Stimulated activated effector memory CD8-positive, alpha-beta T cell treated with anti-CD3 and anti-CD28 coated beads, Interleukin-12 subunit alpha, Interleukin-12 subunit beta, amount 100 ng/mL, for 72 hours (primary cell): Measurements from ENCODE around the gene CD300LF.

Experiments used
- ATAC-seq: fragments of 150-1000 bp; cut with Tn5 transposase; 2 replicates; pipeline ENCODE4 v1.10.0; 2021
- DNase-seq, 2 donors: peaks; one replicate each; pipeline ENCODE4 v3.0.0; 2021 to 2022; ENCODE audit warnings: low spot score in 2 of 2
- H3K27ac Mint-ChIP-seq: one replicate; pipeline ENCODE4 v1.8.0; 2022; ENCODE audit warnings: mild to moderate bottlenecking, mixed read lengths
- H3K36me3 Mint-ChIP-seq: one replicate; pipeline ENCODE4 v1.8.0; 2022; ENCODE audit warnings: mild to moderate bottlenecking, mixed read lengths
- H3K4me1 Mint-ChIP-seq: one replicate; pipeline ENCODE4 v1.8.0; 2022; ENCODE audit warnings: mixed read lengths
- H3K4me3 Mint-ChIP-seq: one replicate; pipeline ENCODE4 v1.8.0; 2022; ENCODE audit warnings: mild to moderate bottlenecking, mixed read lengths
- H3K9me3 Mint-ChIP-seq: one replicate; pipeline ENCODE4 v1.8.0; 2022; ENCODE audit warnings: mixed read lengths

CD300LF gene

GRCh38 chr17:74750039-74750326, 37.3 kb upstream of the CD300LF start:
- ATAC-seq (no peak), DNase-seq (no peak)
- Mint-ChIP-seq H3K9me3 (no peaks in the 10 kb centered on the region), H3K27ac (peak overlapping the region; percentile 98), H3K36me3 (peaks cover 57% of the 10 kb centered on the region), H3K4me1 (peaks cover 64% of the 10 kb centered on the region), H3K4me3 (peak overlapping the region; percentile 100)

DNA sequence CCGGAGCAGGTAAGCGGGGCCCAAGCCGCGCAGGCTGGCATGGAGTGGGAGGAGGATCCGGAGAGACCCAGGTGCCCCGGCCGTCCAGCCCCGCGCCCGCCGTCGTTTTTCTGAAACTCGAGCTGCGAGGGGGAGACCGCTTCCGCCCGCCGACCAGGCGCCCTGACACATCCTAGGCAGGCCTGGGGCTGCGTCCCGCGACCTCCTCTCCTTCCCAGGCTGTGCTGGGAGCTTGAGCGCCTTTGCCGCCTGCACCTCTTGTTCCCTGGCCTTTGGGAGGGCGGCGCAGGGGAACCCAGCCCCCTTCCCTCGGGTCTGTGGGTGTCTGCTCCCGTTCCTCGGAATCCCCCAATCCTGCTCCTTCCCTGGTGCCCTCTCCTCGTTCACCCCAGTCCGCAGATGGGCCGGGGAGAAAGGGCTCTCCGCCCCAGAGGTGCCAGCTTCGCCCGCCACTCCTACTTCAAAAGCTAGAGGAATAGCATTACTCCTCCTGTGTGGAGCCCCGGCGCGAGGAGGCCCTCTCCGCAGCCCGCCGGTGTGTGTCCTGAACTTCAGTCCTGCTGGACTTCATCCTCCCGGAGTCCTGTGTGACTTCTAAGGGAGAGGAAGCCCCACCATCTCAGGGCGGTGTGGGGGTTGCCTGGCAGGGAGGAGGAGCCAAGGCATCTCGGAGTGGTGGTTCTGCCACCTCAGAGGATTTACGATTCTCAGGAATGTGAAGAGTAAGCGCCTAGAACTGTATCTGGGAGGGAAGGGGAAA, 36.7 kb upstream of the CD300LF start:
- Mint-ChIP-seq H3K27ac (peak overlapping the region; percentile 98), H3K4me1 (peaks cover 64% of the 10 kb centered on the region), H3K9me3 (no peaks in the 10 kb centered on the region), H3K4me3 (peak overlapping the region; percentile 100), H3K36me3 (peaks cover 52% of the 10 kb centered on the region)
- peak; percentile 9 for ATAC-seq
- DNase-seq, result peak; percentile 31 to 68

DNA sequence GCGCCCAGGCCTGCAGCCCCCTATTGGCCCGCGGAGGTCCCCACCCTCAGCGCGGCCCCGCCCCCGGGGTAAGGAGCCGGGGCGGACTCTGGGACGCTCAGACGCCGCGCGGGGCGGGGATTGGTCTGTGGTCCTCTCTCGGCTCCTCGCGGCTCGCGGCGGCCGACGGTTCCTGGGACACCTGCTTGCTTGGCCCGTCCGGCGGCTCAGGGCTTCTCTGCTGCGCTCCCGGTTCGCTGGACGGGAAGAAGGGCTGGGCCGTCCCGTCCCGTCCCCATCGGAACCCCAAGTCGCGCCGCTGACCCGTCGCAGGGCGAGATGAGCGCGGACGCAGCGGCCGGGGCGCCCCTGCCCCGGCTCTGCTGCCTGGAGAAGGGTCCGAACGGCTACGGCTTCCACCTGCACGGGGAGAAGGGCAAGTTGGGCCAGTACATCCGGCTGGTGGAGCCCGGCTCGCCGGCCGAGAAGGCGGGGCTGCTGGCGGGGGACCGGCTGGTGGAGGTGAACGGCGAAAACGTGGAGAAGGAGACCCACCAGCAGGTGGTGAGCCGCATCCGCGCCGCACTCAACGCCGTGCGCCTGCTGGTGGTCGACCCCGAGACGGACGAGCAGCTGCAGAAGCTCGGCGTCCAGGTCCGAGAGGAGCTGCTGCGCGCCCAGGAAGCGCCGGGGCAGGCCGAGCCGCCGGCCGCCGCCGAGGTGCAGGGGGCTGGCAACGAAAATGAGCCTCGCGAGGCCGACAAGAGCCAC, 36.0 kb upstream of the CD300LF start, which contains the start of gene NHERF1:
NHERF1 (plus strand) TSS at position 100 of the 750 bp plus-strand sequence; CDS start at position 319, 219 bp downstream.
- DNase-seq (peak; percentile 95 to 96), ATAC-seq (peak; percentile 91)
- Mint-ChIP-seq H3K4me3 (peak within 1 kb of the TSS; percentile 100), H3K4me1 (peaks cover 64% of the 10 kb centered on the region), H3K27ac (peak within 1 kb of the TSS; percentile 98), H3K9me3 (no peaks in the 10 kb centered on the region), H3K36me3 (peaks cover 45% of the 10 kb centered on the region)

- DNase-seq (no peak), ATAC-seq (no peak)
- no peaks in the 10 kb centered on the region for H3K9me3 Mint-ChIP-seq
- peaks cover 40% of the 10 kb centered on the region for H3K36me3 Mint-ChIP-seq
- H3K4me1 Mint-ChIP-seq, result peaks cover 64% of the 10 kb centered on the region
- H3K27ac Mint-ChIP-seq, result no peak overlapping the region
- H3K4me3 Mint-ChIP-seq, result peak overlapping the region; percentile 100
Observed at GRCh38 chr17:74748279-74748528, 35.5 kb upstream of the CD300LF start.

DNA sequence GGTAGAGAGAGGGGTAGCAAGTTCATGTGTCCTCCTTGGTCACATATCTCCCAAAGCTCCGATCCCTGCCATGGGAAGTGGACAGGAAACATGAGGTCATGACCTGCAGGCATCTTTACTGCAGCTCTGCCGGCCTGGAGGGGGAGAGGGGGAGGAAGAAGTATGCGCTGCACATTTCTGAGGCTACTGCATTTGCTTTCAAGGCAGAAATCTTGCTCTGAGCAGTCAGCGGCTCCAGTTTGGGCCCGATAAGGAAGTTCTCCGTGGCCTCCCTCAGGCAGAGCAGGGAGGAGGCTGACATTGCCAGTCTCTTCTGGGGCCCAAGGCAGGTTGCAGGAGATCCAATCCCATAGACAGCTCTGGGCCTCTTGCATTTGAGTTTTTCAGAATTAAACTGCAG, 34.2 kb upstream of the CD300LF start:
- DNase-seq (no peak), ATAC-seq (no peak)
- Mint-ChIP-seq H3K4me1 (peaks cover 64% of the 10 kb centered on the region), H3K27ac (peak overlapping the region; percentile 46), H3K36me3 (peaks cover 27% of the 10 kb centered on the region), H3K9me3 (no peaks in the 10 kb centered on the region), H3K4me3 (peak overlapping the region; percentile 100)

- peaks cover 64% of the 10 kb centered on the region for H3K4me1 Mint-ChIP-seq
- H3K9me3 Mint-ChIP-seq, result no peaks in the 10 kb centered on the region
- ATAC-seq, result no peak
- peak overlapping the region; percentile 100 for H3K4me3 Mint-ChIP-seq
- no peak for DNase-seq
- H3K27ac Mint-ChIP-seq, result peak overlapping the region; percentile 46
- peaks cover 21% of the 10 kb centered on the region for H3K36me3 Mint-ChIP-seq
Observed at GRCh38 chr17:74746376-74746775, 33.7 kb upstream of the CD300LF start.

DNA sequence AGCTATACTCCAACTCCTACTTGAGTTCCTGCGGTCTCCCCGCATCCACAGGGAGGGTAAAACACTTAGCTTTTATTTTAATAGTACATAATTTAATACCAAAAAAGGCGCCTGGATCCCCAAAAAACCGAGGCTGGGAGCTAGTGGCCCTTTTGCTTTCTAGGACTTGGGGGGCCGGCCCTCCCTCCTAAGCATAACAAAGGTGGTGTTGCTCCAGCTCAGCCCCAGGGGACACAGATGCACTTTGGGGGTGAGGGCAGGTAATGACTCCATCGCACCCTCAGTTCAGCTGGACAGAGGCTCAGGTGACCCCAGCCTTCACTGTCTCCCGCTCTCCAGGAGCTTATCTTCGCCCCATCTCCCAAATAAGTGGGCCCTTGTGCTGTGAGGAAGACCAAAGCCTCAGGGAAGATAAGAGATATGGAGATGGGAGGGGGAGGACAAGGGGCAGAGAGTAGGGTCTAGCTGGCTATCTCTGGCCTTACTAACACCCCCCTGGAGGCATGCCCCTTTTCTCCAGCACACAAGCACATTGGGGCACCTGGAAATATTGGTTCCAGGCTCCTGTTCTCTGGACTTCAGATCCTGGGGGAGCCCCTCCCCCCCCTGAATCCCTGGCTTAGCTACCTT, 32.9 kb upstream of the CD300LF start:
- no peak overlapping the region for H3K27ac Mint-ChIP-seq
- DNase-seq (no peak), ATAC-seq (no peak)
- peaks cover 64% of the 10 kb centered on the region for H3K4me1 Mint-ChIP-seq
- H3K9me3 Mint-ChIP-seq, result no peaks in the 10 kb centered on the region
- no peak overlapping the region for H3K4me3 Mint-ChIP-seq
- peaks cover 14% of the 10 kb centered on the region for H3K36me3 Mint-ChIP-seq

DNA sequence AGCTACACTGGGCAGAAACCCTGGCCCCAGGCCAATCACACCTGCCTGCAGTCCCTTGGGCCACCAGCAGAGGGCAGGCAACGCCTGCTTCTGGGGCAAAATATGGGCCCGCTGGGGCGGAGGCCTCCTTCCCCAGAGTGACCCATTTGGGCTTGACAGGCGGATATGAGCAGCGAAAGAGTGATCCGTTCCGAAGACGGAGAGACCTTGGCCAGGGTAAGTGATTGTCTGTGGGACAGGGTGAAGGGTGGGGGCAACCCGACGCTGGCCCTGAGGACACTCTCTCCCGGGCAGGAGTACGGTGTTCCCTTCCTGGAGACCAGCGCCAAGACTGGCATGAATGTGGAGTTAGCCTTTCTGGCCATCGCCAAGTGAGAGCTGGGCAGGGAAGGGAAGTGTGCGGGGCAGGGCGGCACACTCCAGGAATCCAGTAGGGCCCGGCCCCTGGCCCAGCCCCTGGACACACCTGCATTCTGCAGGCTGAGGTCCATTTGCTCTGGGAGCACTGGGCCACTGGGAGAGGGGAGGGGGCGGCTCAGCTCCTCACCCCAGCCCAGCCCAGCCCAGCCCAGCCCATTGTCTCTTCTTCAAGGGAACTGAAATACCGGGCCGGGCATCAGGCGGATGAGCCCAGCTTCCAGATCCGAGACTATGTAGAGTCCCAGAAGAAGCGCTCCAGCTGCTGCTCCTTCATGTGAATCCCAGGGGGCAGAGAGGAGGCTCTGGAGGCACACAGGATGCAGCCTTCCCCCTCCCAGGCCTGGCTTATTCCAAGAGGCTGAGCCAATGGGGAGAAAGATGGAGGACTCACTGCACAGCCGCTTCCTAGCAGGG, 32.2 kb upstream of the CD300LF start:
- Mint-ChIP-seq H3K27ac (peak overlapping the region; percentile 82), H3K4me1 (peaks cover 65% of the 10 kb centered on the region), H3K4me3 (peak overlapping the region; percentile 63), H3K36me3 (peaks cover 7% of the 10 kb centered on the region), H3K9me3 (no peaks in the 10 kb centered on the region)
- peak; percentile 29 for ATAC-seq
- DNase-seq, result peak; percentile 98

GRCh38 chr17:74744349-74744713, 31.6 kb upstream of the CD300LF start:
- DNase-seq, result no peak
- Mint-ChIP-seq H3K4me1 (peaks cover 64% of the 10 kb centered on the region), H3K4me3 (peak overlapping the region; percentile 63)

GRCh38 chr17:74743755-74744154, 31.0 kb upstream of the CD300LF start:
- ATAC-seq, result no peak
- H3K4me3 Mint-ChIP-seq, result no peak overlapping the region

More at GRCh38 chr17:74744349-74744713, 31.6 kb upstream of the CD300LF start:
- H3K27ac Mint-ChIP-seq, result peak overlapping the region; percentile 82
- H3K36me3 Mint-ChIP-seq, result peaks cover under 1% of the 10 kb centered on the region
- ATAC-seq, result no peak
- no peaks in the 10 kb centered on the region for H3K9me3 Mint-ChIP-seq

DNA sequence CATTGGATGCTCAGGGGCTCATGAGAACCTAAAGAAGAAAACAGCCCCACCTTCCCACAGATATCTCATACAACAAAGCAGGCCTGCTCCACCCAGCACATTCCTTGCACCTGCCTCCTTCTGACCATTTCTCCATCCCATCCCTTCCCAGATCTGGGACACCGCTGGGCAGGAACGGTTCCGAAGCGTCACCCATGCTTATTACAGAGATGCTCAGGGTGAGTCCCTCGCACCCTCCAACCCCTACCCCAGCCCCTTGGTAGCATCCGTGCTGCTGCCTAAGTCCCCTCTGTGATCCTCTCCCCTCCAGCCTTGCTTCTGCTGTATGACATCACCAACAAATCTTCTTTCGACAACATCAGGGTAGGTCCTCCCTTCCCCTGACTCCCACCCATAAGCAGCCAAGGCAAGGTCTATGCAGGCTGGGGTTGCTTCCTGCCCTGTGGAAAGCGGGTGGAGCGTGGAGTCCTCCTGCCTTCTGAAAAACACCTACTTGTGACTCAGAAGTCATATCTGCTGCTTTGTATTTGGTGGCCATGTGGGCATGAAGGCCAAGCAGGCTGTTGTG, 30.3 kb upstream of the CD300LF start:
- ATAC-seq, result no peak
- Mint-ChIP-seq H3K27ac (peak overlapping the region; percentile 89), H3K4me3 (peak overlapping the region; percentile 67), H3K9me3 (no peaks in the 10 kb centered on the region), H3K36me3 (no peaks in the 10 kb centered on the region), H3K4me1 (peaks cover 77% of the 10 kb centered on the region)
- peak in 1 of 2 donors; percentile 55 for DNase-seq

More at GRCh38 chr17:74743755-74744154, 31.0 kb upstream of the CD300LF start:
- Mint-ChIP-seq H3K27ac (peak overlapping the region; percentile 89), H3K9me3 (no peaks in the 10 kb centered on the region), H3K36me3 (no peaks in the 10 kb centered on the region), H3K4me1 (peaks cover 70% of the 10 kb centered on the region)
- DNase-seq, result no peak

- DNase-seq (peak in 1 of 2 donors; percentile 81), ATAC-seq (peak; percentile 23)
- H3K36me3 Mint-ChIP-seq, result no peaks in the 10 kb centered on the region
- H3K4me1 Mint-ChIP-seq, result peaks cover 84% of the 10 kb centered on the region
- no peaks in the 10 kb centered on the region for H3K9me3 Mint-ChIP-seq
- peak overlapping the region; percentile 67 for H3K4me3 Mint-ChIP-seq
- H3K27ac Mint-ChIP-seq, result peak overlapping the region; percentile 89
Observed at GRCh38 chr17:74742153-74742515, 29.4 kb upstream of the CD300LF start.

DNA sequence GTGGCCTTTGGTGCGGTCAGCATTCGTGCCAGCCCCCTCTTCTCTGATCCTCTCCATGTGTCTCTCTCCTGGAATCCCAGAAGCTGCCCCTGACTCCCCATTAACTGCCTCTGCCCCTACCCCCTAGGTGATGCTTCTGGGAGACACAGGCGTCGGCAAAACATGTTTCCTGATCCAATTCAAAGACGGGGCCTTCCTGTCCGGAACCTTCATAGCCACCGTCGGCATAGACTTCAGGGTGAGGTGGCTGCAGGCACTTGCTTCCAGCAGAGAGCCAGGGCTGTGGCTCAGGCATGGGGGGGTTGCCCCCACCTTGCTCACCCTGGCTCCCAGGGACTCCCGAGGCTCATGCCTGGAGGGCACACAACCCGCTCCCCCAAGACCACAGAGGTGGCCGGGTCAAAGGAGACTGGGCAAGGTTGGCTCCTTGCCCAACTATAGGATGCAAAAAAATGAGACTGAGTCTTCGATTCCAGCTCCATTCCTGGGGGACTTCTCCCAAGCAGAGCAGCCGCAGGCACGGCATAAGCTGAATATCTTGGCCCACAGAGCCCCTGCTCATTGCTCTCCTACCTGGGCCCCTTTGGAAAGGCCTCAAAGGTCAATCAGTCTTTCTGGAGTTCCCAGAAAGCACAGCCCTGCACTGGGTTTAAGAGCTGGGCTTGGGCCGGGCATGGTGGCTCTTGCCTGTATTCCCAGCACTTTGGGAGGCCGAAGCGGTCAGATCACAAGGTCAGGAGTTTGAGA, 28.1 kb upstream of the CD300LF start:
- no peaks in the 10 kb centered on the region for H3K9me3 Mint-ChIP-seq
- DNase-seq (no peak), ATAC-seq (no peak)
- H3K4me3 Mint-ChIP-seq, result no peak overlapping the region
- H3K36me3 Mint-ChIP-seq, result no peaks in the 10 kb centered on the region
- peaks cover 82% of the 10 kb centered on the region for H3K4me1 Mint-ChIP-seq
- peak overlapping the region; percentile 89 for H3K27ac Mint-ChIP-seq

- DNase-seq, result no peak
- H3K27ac Mint-ChIP-seq, result peak overlapping the region; percentile 89
Observed at GRCh38 chr17:74740173-74740572, 27.4 kb upstream of the CD300LF start.

More at GRCh38 chr17:74740173-74740572, 27.4 kb upstream of the CD300LF start:
- Mint-ChIP-seq H3K36me3 (no peaks in the 10 kb centered on the region), H3K4me1 (peaks cover 82% of the 10 kb centered on the region), H3K9me3 (no peaks in the 10 kb centered on the region), H3K4me3 (no peak overlapping the region)
- ATAC-seq, result no peak
